Peyer's patch (tissue), 4 donors: ENCODE data around the gene WDR86. TPM values are rescaled to one million over a fixed set of nuclear protein-coding genes. Genes with fewer than 3 reads are reported as not detected.
A peak's percentile ranks its signal among the peaks of the same experiment; 100 is the strongest.

Experiments
- DNase-seq, 3 donors: peaks; one replicate each; pipeline ENCODE4 v3.0.0-alpha.2; 2017 to 2019
- H3K27ac ChIP-seq, 4 donors: fragments of 200-600 bp; sonication (generic); one replicate each; pipeline ENCODE4 v1.5.1; 2016 to 2019
- H3K27me3 ChIP-seq, 2 donors: fragments of 200-600 bp; sonication (generic); one replicate each; pipeline ENCODE4 v1.5.1; 2019
- H3K36me3 ChIP-seq, 3 donors: fragments of 200-600 bp; sonication (generic); one replicate each; pipeline ENCODE4 v1.5.1; 2016 to 2019
- H3K4me1 ChIP-seq, 4 donors: fragments of 200-600 bp; sonication (generic); one replicate each; pipeline ENCODE4 v1.5.1; 2016 to 2019
- H3K4me3 ChIP-seq, 4 donors: fragments of 200-600 bp; sonication (generic); 1 replicate in 3 of 4; 2 replicates in 1 of 4; pipeline ENCODE4 v1.5.1; 2016 to 2019; ENCODE audit warnings: mild to moderate bottlenecking in 1 of 4
- H3K9me3 ChIP-seq, 4 donors: fragments of 200-600 bp; sonication (generic); one replicate each; pipeline ENCODE4 v1.5.1; 2016 to 2019; ENCODE audit warnings: mild to moderate bottlenecking in 1 of 4
- POLR2A ChIP-seq, 2 donors: fragments of 450-650 bp; IDR thresholded peaks; one replicate each; pipeline ENCODE4 v1.5.1; 2017; ENCODE audit warnings: antibody characterized with exemption in 2 of 2, mild to moderate bottlenecking in 2 of 2, moderate library complexity in 2 of 2
- total RNA-seq, 4 donors: library from RNA; depleted of rRNA; stranded (reverse); fragments of >200 nt; gene quantifications; one replicate each; pipeline ENCODE4 v1.1.0, GENCODE V29; 2016
- TF ChIP-seq, protein P1 (sequence below), 6 experiments: fragments of 450-650 bp in 4 of 6; fragments of 200-600 bp in 2 of 6; sonication (generic) in 1 of 6; IDR thresholded peaks; one replicate each; pipeline ENCODE4 v1.5.1; 2017 to 2019; ENCODE audit warnings: antibody characterized with exemption in 6 of 6, mild to moderate bottlenecking in 3 of 6, moderate library complexity in 1 of 6

Gene WDR86
- total RNA-seq, 4 donors from 2014 or later, result 5.9 to 13.2 (median 6.6) TPM; not detected in 1

DNA sequence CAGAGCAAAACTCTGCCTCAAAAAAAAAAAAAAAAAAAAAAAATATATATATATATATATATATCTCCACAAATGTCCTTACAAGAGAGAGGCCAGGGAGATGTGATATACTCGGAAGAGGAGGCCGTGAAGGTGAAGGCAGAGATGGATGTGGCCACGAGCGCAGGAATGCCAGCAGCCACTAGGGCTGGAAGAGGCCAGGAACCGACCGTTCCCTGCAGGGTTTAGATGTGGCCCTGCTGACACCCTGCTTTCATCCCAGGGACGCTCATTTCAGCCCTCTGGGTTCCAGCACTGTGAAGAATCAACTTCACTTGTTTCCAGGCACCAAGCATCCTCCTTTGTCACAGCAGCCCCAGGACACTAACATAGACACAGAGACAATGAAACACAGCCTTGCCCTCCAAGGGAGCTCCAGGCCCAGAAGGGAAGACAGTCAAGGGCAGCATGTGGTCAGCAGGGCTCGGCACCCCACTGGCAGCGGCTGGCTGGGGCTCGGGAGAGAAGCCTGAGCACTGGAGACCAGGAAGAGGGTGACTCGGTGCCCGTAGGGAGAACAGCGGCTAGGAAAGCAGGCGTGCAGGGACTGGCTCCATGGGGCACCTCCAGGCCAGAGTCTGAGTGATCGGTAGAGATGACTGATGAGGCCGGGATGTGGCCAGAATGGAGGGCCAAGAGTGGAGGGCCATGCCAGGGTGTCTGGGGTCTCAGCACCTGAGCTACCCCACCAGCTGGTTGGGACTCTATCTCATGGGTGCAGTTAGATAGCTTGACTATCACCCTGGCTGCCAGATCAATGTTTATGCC is 7.6 kb downstream of the WDR86 start:
- H3K4me1 ChIP-seq, result no peaks in the 10 kb centered on the region
- no peak overlapping the region for H3K4me3 ChIP-seq
- DNase-seq, result peak in 1 of 3 donors; percentile 37
- H3K9me3 ChIP-seq, result no peaks in the 10 kb centered on the region
- no peaks in the 10 kb centered on the region for H3K27me3 ChIP-seq
- H3K36me3 ChIP-seq, result no peaks in the 10 kb centered on the region
- H3K27ac ChIP-seq, result no peak overlapping the region
- no peak for TF ChIP-seq POLR2A (IDR thresholded peaks at IDR 0.05)
- TF ChIP-seq, protein P1, sequence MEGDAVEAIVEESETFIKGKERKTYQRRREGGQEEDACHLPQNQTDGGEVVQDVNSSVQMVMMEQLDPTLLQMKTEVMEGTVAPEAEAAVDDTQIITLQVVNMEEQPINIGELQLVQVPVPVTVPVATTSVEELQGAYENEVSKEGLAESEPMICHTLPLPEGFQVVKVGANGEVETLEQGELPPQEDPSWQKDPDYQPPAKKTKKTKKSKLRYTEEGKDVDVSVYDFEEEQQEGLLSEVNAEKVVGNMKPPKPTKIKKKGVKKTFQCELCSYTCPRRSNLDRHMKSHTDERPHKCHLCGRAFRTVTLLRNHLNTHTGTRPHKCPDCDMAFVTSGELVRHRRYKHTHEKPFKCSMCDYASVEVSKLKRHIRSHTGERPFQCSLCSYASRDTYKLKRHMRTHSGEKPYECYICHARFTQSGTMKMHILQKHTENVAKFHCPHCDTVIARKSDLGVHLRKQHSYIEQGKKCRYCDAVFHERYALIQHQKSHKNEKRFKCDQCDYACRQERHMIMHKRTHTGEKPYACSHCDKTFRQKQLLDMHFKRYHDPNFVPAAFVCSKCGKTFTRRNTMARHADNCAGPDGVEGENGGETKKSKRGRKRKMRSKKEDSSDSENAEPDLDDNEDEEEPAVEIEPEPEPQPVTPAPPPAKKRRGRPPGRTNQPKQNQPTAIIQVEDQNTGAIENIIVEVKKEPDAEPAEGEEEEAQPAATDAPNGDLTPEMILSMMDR (IDR thresholded peaks at IDR 0.05), result no peak

DNA sequence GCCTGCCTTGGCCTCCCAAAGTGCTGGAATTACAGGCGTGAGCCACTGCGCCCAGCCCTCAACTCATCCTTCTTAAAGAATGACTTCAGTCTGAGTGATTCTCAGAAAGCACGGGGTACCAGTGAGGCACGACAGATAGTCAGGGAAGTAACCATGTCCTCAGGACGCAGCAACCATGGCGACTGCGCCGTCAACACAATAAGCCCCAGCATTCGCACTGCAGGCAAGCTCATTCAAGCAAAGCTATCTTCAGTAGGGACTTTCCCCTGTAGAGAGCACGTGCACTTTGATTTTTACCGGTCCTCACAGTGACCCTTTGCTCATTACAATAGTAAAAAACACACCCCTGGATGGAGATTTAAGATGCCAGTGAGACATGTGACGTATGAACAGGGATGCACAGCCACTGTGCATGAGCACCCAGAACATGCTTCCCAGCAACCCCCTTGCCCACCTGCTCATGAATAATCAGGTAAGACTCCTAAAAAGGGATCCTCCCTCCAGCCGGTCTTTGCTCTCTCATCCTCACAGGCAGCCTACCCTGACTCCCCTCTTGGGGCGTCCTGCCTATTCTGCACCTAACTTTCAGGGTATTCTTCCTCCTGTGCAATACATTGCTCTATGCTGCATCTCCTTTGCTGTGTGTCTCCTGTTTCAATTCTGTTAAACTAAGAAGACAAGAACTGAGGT is 9.1 kb downstream of the WDR86 start:
- Histone ChIP-seq H3K4me1 (no peaks in the 10 kb centered on the region), H3K27me3 (no peaks in the 10 kb centered on the region), H3K4me3 (no peak overlapping the region), H3K9me3 (no peaks in the 10 kb centered on the region), H3K27ac (no peak overlapping the region), H3K36me3 (no peaks in the 10 kb centered on the region)
- TF ChIP-seq POLR2A (IDR thresholded peaks at IDR 0.05), result no peak
- TF ChIP-seq, protein P1 (IDR thresholded peaks at IDR 0.05), result no peak
- peak in 2 of 3 donors; percentile 59 to 72 for DNase-seq

DNA sequence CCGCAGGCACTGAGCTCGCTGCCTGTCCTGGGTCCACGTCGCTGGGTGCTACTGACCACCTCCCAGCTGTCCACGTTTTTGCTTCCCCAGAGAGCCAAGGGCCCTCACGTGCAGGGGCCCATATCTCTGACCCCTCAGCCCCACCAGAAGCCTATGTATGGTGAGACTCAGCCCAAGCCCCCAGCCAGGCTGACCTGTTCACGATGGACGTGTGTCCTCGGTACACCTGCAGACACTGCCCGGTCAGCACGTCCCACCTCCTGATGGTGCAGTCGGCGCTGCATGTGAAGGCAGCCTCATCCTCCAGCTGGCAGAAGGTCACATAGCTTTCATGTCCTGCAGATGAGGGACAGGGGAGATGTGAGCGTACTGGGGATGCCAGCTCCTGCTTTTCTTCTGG is 9.9 kb downstream of the WDR86 start:
- Histone ChIP-seq H3K27ac (no peak overlapping the region), H3K9me3 (no peaks in the 10 kb centered on the region), H3K4me1 (no peaks in the 10 kb centered on the region), H3K4me3 (no peak overlapping the region), H3K36me3 (no peaks in the 10 kb centered on the region), H3K27me3 (no peaks in the 10 kb centered on the region)
- no peak for TF ChIP-seq POLR2A (IDR thresholded peaks at IDR 0.05)
- TF ChIP-seq, protein P1 (IDR thresholded peaks at IDR 0.05), result no peak
- DNase-seq, result peak in 1 of 3 donors; percentile 20

DNA sequence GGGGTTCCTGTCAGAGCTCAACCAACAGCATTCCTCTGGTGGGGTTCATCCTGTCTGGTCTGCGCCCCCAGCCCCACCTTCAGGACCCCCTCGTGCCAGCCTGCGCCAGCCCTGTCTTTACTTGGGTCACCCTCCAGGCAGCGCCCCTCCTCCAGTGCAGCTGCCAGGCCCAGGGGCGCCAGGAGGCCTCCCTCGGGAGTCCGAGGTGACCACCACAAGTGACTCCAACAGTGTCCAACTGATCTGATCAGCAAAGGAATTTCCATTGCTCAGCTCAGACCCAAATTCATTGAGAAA is 10.6 kb downstream of the WDR86 start:
- Histone ChIP-seq H3K27me3 (no peaks in the 10 kb centered on the region), H3K9me3 (no peaks in the 10 kb centered on the region), H3K36me3 (no peaks in the 10 kb centered on the region), H3K4me3 (no peak overlapping the region), H3K27ac (no peak overlapping the region), H3K4me1 (no peaks in the 10 kb centered on the region)
- no peak for TF ChIP-seq POLR2A (IDR thresholded peaks at IDR 0.05)
- TF ChIP-seq, protein P1 (IDR thresholded peaks at IDR 0.05), result no peak
- no peak for DNase-seq

DNA sequence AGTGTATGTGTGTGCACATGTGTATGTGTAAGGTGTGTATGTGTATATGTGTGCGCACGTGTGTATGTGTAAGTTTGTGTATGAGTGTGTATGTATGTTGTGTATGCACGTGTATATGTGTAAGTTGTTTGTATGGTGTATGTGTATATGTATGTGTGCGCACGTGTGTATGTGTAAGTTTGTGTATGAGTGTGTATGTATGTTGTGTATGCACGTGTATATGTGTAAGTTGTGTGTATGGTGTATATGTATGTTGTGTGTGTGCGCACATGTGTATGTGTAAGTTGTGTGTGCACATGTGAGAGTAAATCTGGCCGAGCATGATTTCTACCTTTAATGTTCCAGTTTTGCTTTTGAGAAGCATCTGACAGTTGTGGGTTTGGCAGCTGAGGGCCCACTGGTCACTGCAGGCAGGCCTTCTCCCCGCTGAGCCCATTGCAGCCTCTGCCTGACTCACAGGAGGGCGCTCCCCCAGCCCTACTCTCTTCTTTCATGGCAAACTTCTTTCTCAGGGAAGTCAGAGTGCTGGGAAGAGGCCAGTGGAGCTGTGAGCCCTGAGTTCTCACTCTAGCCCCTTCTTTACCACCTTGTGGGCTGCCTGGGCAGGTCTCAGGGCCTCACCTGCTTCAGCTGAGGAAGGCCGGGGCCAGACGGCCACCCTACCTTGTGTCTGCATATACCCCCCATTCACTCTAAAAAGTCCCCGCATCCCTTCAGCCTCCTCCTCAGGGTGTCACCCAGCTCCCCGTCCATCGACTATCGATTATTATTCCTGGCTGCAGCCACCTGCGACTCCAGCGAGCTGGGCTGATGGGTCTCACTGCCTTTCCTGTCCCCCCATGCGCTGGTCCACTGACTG is 11.2 kb downstream of the WDR86 start:
- Histone ChIP-seq H3K27ac (no peak overlapping the region), H3K36me3 (no peaks in the 10 kb centered on the region), H3K4me1 (no peaks in the 10 kb centered on the region), H3K27me3 (no peaks in the 10 kb centered on the region), H3K4me3 (no peak overlapping the region), H3K9me3 (no peaks in the 10 kb centered on the region)
- no peak for DNase-seq
- TF ChIP-seq, protein P1 (IDR thresholded peaks at IDR 0.05), result no peak
- TF ChIP-seq POLR2A (IDR thresholded peaks at IDR 0.05), result no peak
